ENCODE results near the gene POU2F1. TPM values are rescaled to one million over a fixed set of nuclear protein-coding genes. Genes with fewer than 3 reads are reported as not detected.

The POU2F1 gene
- total and polyA plus RNA-seq, 8 donors: 1.4 to 7.3 (median 5.8) TPM

DNA sequence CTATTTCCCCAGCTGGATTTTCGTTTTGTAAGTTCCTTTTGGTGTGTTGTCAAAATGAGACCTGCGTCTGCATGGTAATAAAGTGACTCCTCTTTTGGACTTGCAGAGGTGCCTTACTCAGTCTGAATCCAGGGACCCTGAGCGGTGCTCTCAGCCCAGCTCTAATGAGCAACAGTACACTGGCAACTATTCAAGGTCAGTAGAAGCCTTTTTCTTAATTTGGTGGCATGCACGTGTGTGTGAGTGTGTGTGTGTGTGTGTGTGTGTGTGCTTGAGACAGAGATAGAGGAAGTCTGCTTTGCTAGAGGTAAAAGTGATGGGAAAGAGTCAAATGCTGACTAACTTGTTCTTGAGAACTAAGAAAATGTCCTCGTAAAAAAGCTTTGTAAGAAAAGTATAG lies 192.2 kb downstream of the POU2F1 start:
- ATAC-seq: peak; percentile 81 to 88 (median 86)
- Histone ChIP-seq H3K27ac (peak overlapping the region in 2 of 4 donors; percentile 31 to 61), H3K9me3 (no peaks in the 10 kb centered on the region), H3K4me1 (peaks cover 0 to 17% (median 14%) of the 10 kb centered on the region in 3 donors), H3K27me3 (no peaks in the 10 kb centered on the region), H3K4me3 (peak overlapping the region in 1 of 4 donors; percentile 9), H3K36me3 (peaks cover 0 to 2% (median 0%) of the 10 kb centered on the region in 3 donors)
- intact Hi-C loops (cut with DNase I): no loop called here
- WGBS, 2 donors: 17 to 21% methylated on average over 5 of the region's 5 CpGs
- TF ChIP-seq, protein P1, sequence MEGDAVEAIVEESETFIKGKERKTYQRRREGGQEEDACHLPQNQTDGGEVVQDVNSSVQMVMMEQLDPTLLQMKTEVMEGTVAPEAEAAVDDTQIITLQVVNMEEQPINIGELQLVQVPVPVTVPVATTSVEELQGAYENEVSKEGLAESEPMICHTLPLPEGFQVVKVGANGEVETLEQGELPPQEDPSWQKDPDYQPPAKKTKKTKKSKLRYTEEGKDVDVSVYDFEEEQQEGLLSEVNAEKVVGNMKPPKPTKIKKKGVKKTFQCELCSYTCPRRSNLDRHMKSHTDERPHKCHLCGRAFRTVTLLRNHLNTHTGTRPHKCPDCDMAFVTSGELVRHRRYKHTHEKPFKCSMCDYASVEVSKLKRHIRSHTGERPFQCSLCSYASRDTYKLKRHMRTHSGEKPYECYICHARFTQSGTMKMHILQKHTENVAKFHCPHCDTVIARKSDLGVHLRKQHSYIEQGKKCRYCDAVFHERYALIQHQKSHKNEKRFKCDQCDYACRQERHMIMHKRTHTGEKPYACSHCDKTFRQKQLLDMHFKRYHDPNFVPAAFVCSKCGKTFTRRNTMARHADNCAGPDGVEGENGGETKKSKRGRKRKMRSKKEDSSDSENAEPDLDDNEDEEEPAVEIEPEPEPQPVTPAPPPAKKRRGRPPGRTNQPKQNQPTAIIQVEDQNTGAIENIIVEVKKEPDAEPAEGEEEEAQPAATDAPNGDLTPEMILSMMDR (IDR thresholded peaks at IDR 0.05): no peak
- DNase-seq: peak in 3 of 6 donors; percentile 35 to 44 (median 43)
- FAIRE-seq: no peak

DNA sequence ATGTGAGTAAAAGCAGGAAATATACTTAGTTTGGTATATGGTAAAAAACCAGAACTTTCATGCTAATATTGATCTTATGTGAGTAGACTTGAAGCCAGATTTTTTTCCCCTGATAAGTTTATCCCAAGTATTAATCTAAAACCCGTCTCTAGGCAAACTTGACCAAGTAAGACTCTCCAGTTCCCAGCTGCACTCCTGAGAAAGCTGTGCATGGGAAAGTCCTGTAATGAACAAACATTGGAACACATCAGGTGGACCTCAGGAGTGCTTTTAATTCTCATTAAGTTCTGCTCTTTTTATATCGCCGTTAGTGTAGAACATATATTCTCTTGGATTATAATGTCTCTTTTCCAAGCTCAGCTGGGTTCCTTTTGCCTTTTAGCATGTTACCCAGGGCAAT lies 192.6 kb downstream of the POU2F1 start:
- peaks cover 0 to 2% (median 0%) of the 10 kb centered on the region in 3 donors for H3K36me3 ChIP-seq
- 21 to 22% methylated on average over 3 of the region's 3 CpGs for WGBS, 2 donors
- H3K27ac ChIP-seq: peak overlapping the region in 2 of 4 donors; percentile 31 to 61
- no peaks in the 10 kb centered on the region for H3K27me3 ChIP-seq
- no peak for FAIRE-seq
- H3K4me1 ChIP-seq: peaks cover 0 to 17% (median 14%) of the 10 kb centered on the region in 3 donors
- TF ChIP-seq, protein P1 (IDR thresholded peaks at IDR 0.05): no peak
- peak overlapping the region in 1 of 4 donors; percentile 9 for H3K4me3 ChIP-seq
- intact Hi-C loops (cut with DNase I): no loop called here
- no peaks in the 10 kb centered on the region for H3K9me3 ChIP-seq
- DNase-seq: peak in 1 of 6 donors; percentile 13
- peak; percentile 42 to 73 (median 59) for ATAC-seq

DNA sequence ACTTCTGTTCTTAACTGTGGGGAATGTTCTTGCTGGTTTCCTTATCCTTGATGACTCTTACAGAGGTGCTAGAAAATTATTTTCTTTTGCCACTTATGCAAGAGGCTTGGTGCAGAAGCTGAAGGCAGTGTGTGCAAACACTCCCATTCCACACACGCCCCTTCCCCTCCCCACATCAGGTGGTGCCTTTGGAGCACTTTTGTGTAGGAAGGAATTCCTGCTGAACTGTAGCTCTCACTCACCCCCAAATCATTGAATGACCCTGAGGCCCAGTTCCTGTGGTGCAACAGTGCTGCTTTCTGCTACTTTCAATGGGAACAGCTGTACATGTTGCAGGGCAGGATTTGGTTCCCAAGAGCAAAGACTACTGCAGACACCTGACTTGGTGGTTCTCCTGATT lies 195.8 kb downstream of the POU2F1 start:
- TF ChIP-seq, protein P1 (IDR thresholded peaks at IDR 0.05): no peak
- Histone ChIP-seq H3K4me3 (no peak overlapping the region), H3K36me3 (peaks cover 0 to 2% (median 0%) of the 10 kb centered on the region in 3 donors), H3K4me1 (peaks cover 0 to 17% (median 14%) of the 10 kb centered on the region in 3 donors), H3K9me3 (no peaks in the 10 kb centered on the region), H3K27ac (no peak overlapping the region), H3K27me3 (no peaks in the 10 kb centered on the region)
- no peak for ATAC-seq
- no peak for DNase-seq
- intact Hi-C loops (cut with DNase I): no loop called here
- FAIRE-seq: no peak
- WGBS, 2 donors: 67 to 79% methylated on average over 1 of the region's 1 CpG

DNA sequence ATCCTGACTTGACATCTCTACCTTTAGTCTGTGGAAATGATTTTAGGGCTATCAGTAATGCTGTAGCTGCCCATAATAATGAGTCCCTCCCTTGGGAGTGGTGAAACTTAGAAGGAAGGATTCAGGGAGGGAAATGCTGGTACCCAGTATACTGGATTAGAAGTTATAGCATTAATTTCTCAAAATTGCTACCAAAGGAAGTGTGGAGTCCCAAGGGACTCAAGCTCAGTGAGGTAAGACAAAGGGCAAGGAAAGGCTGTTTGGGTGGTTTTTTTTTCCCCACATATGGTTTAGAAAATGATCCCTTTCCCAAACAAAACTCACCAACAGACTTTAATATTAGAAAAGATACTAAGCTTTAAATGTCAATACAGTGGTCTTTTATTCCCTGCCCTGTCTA lies 197.7 kb downstream of the POU2F1 start:
- no peak for FAIRE-seq
- H3K36me3 ChIP-seq: peaks cover 0 to 2% (median 0%) of the 10 kb centered on the region in 3 donors
- TF ChIP-seq, protein P1 (IDR thresholded peaks at IDR 0.05): no peak

DNA sequence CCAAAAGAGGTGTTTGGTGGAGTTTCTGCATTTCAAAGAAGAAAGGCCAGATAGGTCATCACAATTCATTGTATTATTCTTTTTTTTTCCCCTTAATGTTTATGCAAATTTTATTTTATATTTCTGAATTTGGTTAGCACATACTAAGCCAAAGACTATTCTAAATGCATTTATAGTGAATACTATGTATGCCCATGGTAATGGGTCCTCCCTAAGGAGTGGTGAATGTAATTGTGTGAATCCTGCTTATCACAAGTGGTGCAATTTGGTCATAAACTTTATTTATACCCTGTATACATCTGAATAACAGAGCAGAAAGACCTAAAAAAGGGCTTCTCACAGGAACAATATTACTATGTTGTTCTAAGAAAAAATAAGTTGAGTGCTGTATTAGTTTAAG lies 198.6 kb downstream of the POU2F1 start:
- Histone ChIP-seq H3K27ac (no peak overlapping the region), H3K27me3 (no peaks in the 10 kb centered on the region), H3K36me3 (peaks cover 0 to 2% (median 0%) of the 10 kb centered on the region in 3 donors), H3K4me1 (no peaks in the 10 kb centered on the region), H3K4me3 (no peak overlapping the region), H3K9me3 (no peaks in the 10 kb centered on the region)
- intact Hi-C loops (cut with DNase I): no loop called here
- ATAC-seq: no peak
- DNase-seq: no peak
- TF ChIP-seq, protein P1 (IDR thresholded peaks at IDR 0.05): no peak
- FAIRE-seq: no peak

More for the DNA sequence above, 197.7 kb downstream of the POU2F1 start:
- DNase-seq (no peak), ATAC-seq (no peak)
- H3K9me3 ChIP-seq: no peaks in the 10 kb centered on the region
- no peak overlapping the region for H3K4me3 ChIP-seq
- no peaks in the 10 kb centered on the region for H3K27me3 ChIP-seq
- H3K4me1 ChIP-seq: peaks cover 0 to 5% (median 2%) of the 10 kb centered on the region in 3 donors
- H3K27ac ChIP-seq: no peak overlapping the region
- intact Hi-C loops (cut with DNase I): no loop called here

Measured in pancreas (tissue), 10 donors.